Measurements from ENCODE around the gene GDF10. TPM values are rescaled to one million over a fixed set of nuclear protein-coding genes. Genes with fewer than 3 reads are reported as not detected.
A peak's percentile ranks its signal among the peaks of the same experiment; 100 is the strongest.

The GDF10 gene
- total RNA-seq, 1 donor from 2014 or later = 16.8 TPM

DNA sequence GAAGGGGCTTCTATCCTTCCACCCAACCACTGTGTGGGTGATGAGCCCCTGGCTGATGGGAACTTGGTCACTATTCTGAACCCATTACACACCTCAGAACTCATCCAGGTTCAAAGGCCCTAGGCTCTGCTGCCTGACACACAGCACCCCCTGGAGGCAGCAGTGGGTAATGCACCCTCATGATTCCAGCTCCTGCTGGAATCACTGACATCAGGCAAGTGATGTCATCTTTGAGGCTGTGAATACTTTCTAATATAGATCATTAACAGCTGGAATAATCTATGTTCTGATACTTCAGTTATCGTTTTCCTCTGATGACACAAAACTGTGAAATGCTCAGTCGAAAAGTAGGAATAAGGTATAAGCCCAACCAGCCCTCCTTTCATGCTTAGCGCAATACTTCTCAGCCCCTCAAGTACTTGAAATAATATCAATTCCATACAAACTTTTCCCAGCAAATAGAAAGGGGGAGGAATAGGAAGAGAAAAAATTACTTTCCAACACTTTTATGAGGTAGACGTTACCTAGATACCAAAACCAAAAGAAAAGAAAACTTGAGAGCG, 40.7 kb downstream of the GDF10 start:
- peak; percentile 72 for DNase-seq

DNA sequence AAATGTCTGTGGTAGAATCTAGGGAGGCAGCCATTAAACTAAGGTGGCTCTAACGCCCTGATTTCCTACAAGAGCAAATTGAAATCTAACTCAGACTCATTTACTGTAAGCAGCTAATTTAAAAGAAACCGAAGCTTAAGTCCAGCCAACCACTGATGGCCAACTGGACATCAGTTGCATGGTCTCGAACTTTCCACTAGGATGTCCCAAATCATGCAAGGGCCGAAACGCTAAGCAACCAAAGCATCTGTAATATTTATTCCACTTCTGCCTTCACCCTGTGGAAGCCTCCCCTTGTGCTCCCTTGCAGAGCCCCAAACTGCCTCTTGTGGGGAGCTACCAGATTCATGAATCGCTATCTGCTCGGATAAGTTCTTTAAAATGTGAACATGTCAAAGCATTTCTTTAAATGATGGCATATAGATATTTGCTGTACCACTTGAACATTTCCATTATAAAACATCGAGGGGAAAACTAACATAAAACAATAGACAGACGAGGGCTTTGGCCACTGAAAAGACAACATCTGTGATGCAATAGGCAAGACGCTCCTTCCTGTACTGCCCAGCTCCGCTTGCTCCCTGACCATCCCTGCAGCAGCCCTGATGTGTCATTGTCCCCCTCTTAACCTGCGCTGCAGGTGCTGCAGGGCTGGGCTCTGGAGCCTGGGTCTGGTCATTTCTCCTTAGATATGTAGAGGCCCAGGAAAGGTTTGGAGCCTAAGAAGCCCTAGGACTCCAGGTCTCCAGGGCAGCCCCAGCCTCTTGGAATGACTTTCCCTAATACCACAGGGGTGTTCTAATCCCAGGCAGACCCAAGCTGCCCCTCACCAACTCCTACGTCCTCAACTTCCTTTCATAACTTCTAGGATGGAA, 45.2 kb downstream of the GDF10 start:
- Histone ChIP-seq H3K36me3 (no peaks in the 10 kb centered on the region), H3K4me1 (no peaks in the 10 kb centered on the region), H3K9me3 (no peaks in the 10 kb centered on the region), H3K27ac (no peak overlapping the region), H3K27me3 (no peaks in the 10 kb centered on the region), H3K4me3 (no peak overlapping the region)
- DNase-seq (peak; percentile 35), ATAC-seq (no peak)
- TF ChIP-seq, protein P1, sequence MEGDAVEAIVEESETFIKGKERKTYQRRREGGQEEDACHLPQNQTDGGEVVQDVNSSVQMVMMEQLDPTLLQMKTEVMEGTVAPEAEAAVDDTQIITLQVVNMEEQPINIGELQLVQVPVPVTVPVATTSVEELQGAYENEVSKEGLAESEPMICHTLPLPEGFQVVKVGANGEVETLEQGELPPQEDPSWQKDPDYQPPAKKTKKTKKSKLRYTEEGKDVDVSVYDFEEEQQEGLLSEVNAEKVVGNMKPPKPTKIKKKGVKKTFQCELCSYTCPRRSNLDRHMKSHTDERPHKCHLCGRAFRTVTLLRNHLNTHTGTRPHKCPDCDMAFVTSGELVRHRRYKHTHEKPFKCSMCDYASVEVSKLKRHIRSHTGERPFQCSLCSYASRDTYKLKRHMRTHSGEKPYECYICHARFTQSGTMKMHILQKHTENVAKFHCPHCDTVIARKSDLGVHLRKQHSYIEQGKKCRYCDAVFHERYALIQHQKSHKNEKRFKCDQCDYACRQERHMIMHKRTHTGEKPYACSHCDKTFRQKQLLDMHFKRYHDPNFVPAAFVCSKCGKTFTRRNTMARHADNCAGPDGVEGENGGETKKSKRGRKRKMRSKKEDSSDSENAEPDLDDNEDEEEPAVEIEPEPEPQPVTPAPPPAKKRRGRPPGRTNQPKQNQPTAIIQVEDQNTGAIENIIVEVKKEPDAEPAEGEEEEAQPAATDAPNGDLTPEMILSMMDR (IDR thresholded peaks at IDR 0.05) = no peak
- intact Hi-C loops (cut with DNase I) = no loop called here

More for the DNA sequence above, 40.7 kb downstream of the GDF10 start:
- Histone ChIP-seq H3K27ac (no peak overlapping the region), H3K9me3 (no peaks in the 10 kb centered on the region), H3K27me3 (no peaks in the 10 kb centered on the region), H3K4me1 (no peaks in the 10 kb centered on the region), H3K36me3 (no peaks in the 10 kb centered on the region), H3K4me3 (no peak overlapping the region)
- intact Hi-C loops (cut with DNase I) = no loop called here
- peak; percentile 93 for ATAC-seq
- TF ChIP-seq, protein P1 (IDR thresholded peaks at IDR 0.05) = peak; percentile 99

DNA sequence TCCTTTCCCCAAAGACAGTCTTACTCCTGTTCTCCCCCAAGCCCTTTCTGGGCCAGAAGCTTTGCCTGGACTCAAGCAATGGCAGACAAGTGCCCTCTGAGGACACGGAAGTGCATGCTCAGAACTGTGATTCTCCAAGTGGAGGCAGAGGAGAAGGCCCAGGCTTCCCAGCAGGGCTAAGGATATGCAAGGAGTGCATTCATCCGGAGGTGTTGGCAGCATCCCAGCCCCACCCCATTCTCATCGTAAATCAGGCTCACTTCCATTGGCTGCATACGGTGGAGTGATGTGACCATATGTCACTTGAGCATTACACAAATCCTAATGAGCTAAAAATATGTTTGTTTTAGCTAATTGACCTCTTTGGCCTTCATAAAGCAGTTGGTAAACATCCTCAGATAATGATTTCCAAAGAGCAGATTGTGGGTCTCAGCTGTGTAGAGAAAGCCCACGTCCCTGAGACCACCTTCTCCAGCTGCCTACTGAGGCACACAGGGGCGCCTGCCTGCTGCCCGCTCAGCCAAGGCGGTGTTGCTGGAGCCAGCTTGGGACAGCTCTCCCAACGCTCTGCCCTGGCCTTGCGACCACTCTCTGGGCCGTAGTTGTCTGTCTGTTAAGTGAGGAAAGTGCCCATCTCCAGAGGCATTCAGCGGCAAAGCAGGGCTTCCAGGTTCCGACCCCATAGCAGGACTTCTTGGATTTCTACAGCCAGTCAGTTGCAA, 46.7 kb downstream of the GDF10 start:
- DNase-seq = peak; percentile 79
- TF ChIP-seq, protein P1 (IDR thresholded peaks at IDR 0.05) = no peak
- ATAC-seq = peak; percentile 72

DNA sequence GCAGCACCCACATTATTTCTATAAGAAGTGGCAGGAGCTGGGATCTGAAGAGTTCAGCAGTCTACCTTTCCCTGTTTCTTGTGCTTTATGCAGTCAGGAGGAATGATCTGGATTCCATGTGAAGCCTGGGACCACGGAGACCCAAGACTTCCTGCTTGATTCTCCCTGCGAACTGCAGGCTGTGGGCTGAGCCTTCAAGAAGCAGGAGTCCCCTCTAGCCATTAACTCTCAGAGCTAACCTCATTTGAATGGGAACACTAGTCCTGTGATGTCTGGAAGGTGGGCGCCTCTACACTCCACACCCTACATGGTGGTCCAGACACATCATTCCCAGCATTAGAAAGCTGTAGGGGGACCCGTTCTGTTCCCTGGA, 47.3 kb downstream of the GDF10 start:
- DNase-seq = peak; percentile 8
- Histone ChIP-seq H3K27me3 (no peaks in the 10 kb centered on the region), H3K9me3 (no peaks in the 10 kb centered on the region), H3K4me1 (no peaks in the 10 kb centered on the region), H3K36me3 (no peaks in the 10 kb centered on the region), H3K27ac (no peak overlapping the region), H3K4me3 (no peak overlapping the region)
- intact Hi-C loops (cut with DNase I) = no loop called here
- TF ChIP-seq, protein P1 (IDR thresholded peaks at IDR 0.05) = no peak
- no peak for ATAC-seq

More for the DNA sequence above, 46.7 kb downstream of the GDF10 start:
- H3K4me3 ChIP-seq = no peak overlapping the region
- no peaks in the 10 kb centered on the region for H3K27me3 ChIP-seq
- no peaks in the 10 kb centered on the region for H3K36me3 ChIP-seq
- H3K27ac ChIP-seq = peak overlapping the region; percentile 13
- H3K9me3 ChIP-seq = no peaks in the 10 kb centered on the region
- intact Hi-C loops (cut with DNase I) = no loop called here
- no peaks in the 10 kb centered on the region for H3K4me1 ChIP-seq

DNA sequence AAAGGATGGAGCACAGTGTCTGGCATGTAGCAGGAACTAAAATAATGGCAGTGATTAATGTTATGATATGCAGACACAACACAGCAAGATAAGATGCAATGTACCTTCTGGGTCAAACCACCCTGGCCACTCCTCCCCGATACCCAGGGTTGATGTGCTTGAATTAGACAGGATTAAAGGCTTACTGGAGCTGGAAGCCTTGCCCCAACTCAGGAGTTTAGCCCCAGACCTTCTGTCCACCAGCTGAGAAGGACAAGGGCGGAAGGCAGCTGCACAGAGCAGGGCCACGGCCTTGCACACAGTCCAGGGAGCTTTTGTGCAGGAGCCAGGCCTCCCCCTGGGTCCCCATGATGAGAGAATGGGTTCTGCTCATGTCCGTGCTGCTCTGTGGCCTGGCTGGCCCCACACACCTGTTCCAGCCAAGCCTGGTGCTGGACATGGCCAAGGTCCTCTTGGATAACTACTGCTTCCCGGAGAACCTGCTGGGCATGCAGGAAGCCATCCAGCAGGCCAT, 48.2 kb downstream of the GDF10 start, which contains the start of gene RBP3:
Gene RBP3 (plus strand): TSS at position 226 of the 514 bp plus-strand sequence. CDS start 122 bp downstream, at position 348.
- Histone ChIP-seq H3K36me3 (no peaks in the 10 kb centered on the region), H3K27ac (no peak within 1 kb of the TSS), H3K4me3 (no peak within 1 kb of the TSS), H3K27me3 (no peaks in the 10 kb centered on the region), H3K4me1 (no peaks in the 10 kb centered on the region), H3K9me3 (no peaks in the 10 kb centered on the region)
- ATAC-seq = no peak
- TF ChIP-seq, protein P1 (IDR thresholded peaks at IDR 0.05) = no peak
- intact Hi-C loops (cut with DNase I) = no loop called here
- no peak for DNase-seq
